PC-3 (cell line): ENCODE results near the gene TRDMT1.

ENCODE experiments used
- EZH2phosphoT487 ChIP-seq: fragments of 300-600 bp; sonication (generic); IDR thresholded peaks from 2 replicates; pipeline ENCODE4 v1.6.1; 2018; ENCODE audit warnings: mild to moderate bottlenecking, antibody characterized with exemption, low read length, borderline replicate concordance
- TF ChIP-seq, protein P1 (sequence below): fragments of 300-600 bp; sonication (generic); conservative IDR thresholded peaks from 2 replicates; pipeline ENCODE4 v1.5.1; 2017; ENCODE audit warnings: antibody characterized with exemption, low read depth, mild to moderate bottlenecking, low read length

DNA sequence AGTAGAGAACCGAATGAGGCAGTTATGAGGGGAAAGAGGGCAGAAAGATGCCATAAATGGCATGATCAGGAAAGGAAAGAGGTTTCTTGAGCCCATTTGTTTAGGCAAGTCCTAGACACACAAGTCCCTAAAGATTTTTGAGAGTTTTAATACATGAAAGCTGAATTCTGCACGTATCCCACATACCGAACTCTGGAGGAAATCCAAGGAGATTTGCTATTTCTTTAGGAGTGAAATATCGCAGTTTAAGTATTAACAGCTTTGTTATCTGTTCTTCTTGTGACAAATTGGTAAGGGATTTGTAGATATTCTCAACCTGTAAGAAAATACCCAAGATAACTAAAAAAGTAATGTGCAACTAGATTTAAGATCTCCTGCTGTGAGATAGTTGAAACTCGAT, 48.2 kb downstream of the TRDMT1 start:
- TF ChIP-seq, protein P1, sequence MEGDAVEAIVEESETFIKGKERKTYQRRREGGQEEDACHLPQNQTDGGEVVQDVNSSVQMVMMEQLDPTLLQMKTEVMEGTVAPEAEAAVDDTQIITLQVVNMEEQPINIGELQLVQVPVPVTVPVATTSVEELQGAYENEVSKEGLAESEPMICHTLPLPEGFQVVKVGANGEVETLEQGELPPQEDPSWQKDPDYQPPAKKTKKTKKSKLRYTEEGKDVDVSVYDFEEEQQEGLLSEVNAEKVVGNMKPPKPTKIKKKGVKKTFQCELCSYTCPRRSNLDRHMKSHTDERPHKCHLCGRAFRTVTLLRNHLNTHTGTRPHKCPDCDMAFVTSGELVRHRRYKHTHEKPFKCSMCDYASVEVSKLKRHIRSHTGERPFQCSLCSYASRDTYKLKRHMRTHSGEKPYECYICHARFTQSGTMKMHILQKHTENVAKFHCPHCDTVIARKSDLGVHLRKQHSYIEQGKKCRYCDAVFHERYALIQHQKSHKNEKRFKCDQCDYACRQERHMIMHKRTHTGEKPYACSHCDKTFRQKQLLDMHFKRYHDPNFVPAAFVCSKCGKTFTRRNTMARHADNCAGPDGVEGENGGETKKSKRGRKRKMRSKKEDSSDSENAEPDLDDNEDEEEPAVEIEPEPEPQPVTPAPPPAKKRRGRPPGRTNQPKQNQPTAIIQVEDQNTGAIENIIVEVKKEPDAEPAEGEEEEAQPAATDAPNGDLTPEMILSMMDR: no peak
- no peak for TF ChIP-seq EZH2phosphoT487
